Stomach (tissue), 9 donors: ENCODE results near the gene PCSK2. TPM values are rescaled to one million over a fixed set of nuclear protein-coding genes. Genes with fewer than 3 reads are reported as not detected.

ENCODE experiments used
- DNase-seq, 2 donors: peaks; one replicate each; pipeline versions ENCODE4 v3.0.0 to v3.0.0-alpha.2; 2013 to 2019
- H3K27ac ChIP-seq, 5 donors: fragments of 200-600 bp in 4 of 5; sonication (generic) in 4 of 5; one replicate each; pipeline ENCODE4 v1.5.1; 2013 to 2019; ENCODE audit warnings: mild to moderate bottlenecking in 1 of 5, moderate library complexity in 1 of 5
- H3K27me3 ChIP-seq, 3 donors: fragments of 200-600 bp; sonication (generic); one replicate each; pipeline ENCODE4 v1.5.1; 2017 to 2019; ENCODE audit warnings: mixed run types in 1 of 3
- H3K36me3 ChIP-seq, 4 donors: fragments of 200-600 bp; sonication (generic); 1 replicate in 3 of 4; 2 replicates in 1 of 4; pipeline ENCODE4 v1.5.1; 2016 to 2019
- H3K4me1 ChIP-seq, 4 donors: fragments of 200-600 bp; sonication (generic); one replicate each; pipeline ENCODE4 v1.5.1; 2016 to 2019
- H3K4me3 ChIP-seq, 4 donors: fragments of 200-600 bp; sonication (generic) in 3 of 4; one replicate each; pipeline ENCODE4 v1.5.1; 2016 to 2019; ENCODE audit warnings: mild to moderate bottlenecking in 1 of 4
- H3K9me3 ChIP-seq, 4 donors: fragments of 200-600 bp; sonication (generic); one replicate each; pipeline ENCODE4 v1.5.1; 2016 to 2019
- EP300 ChIP-seq: sonication (generic); formaldehyde crosslinking; IDR thresholded peaks from one replicate; pipeline ENCODE4 v1.6.1; 2017; ENCODE audit warnings: antibody characterized with exemption
- POLR2A ChIP-seq, 4 donors: fragments of 450-650 bp; IDR thresholded peaks; one replicate each; pipeline ENCODE4 v1.6.1; 2016; ENCODE audit warnings: antibody characterized with exemption in 4 of 4, control low read depth in 2 of 4, mild to moderate bottlenecking in 1 of 4, moderate library complexity in 1 of 4
- POLR2AphosphoS5 ChIP-seq, 3 donors: sonication (generic); formaldehyde crosslinking; IDR thresholded peaks; one replicate each; pipeline ENCODE4 v1.6.1; 2016; ENCODE audit warnings: antibody characterized with exemption in 3 of 3
- WGBS, 5 donors: extraction: QIAGEN DNeasy Blood & Tissue Kit in 3 of 5; methylation state at CpG; one replicate each; pipeline versions ENCODE4 v1.1.5 to v1.1.7; 2013 to 2018; 5-methylcytosine and 5-hydroxymethylcytosine counted together
- intact Hi-C: fragments of 100-400 bp; cut with DNase I; formaldehyde crosslinking; loops from one replicate; pipeline ENCODE4 v1.15.1; 2023; ENCODE audit warnings: low total_unique reads
- polyA plus RNA-seq, 3 donors: library from polyadenylated mRNA; stranded (reverse); fragments of 200-250 nt; gene quantifications; one replicate each; pipeline ENCODE4 v1.2.3, GENCODE V29; 2013
- total RNA-seq, 5 donors: library from RNA; depleted of rRNA; stranded (reverse); fragments of >200 nt; gene quantifications; one replicate each; pipeline versions ENCODE4 v1.1.0 to v1.2.3, GENCODE V29; 2014 to 2016
- TF ChIP-seq, protein P1 (sequence below), 7 experiments: fragments of 450-650 bp in 4 of 7; fragments of 200-600 bp in 3 of 7; sonication (generic) in 3 of 7; IDR thresholded peaks; one replicate each; pipeline ENCODE4 v1.5.1; 2016 to 2019; ENCODE audit warnings: antibody characterized with exemption in 7 of 7, control low read depth in 2 of 7, mild to moderate bottlenecking in 1 of 7
- donor health status: healthy with polysubstance abuse.
- donor health status: Bipolar disorder and iron deficiency.
- donor health status: healthy.

The PCSK2 gene
- total and polyA plus RNA-seq, 8 donors = 0.15 to 3.7 (median 1.2) TPM; not detected in 2

DNA sequence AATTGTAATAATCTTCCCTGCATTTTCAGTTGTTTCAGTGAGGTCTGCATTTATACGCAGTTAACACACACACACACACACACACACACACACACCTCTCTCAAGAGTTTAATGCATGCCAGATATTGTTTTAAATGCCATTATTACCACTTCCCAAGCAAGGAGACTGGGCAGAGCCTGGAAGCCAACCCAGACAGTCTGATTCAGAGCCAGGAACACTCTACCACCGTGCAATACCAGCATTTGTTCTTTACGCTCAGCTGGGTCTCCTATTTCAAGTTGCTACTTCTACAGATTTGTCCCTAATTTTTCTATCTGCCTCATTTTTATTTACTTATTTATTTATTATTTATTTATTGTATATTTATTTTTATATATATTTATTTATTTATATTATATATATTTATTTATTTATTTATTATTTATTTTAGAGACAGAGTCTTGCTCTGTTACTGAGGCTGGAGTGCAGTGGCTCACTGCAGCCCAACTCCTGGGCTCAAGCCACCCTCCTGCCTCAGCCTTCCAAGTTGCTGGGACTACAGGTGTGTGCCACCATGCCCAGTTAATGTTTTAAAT, 68.4 kb downstream of the PCSK2 start:
- no peaks in the 10 kb centered on the region for H3K36me3 ChIP-seq
- no peak for TF ChIP-seq POLR2AphosphoS5 (IDR thresholded peaks at IDR 0.05)
- TF ChIP-seq, protein P1, sequence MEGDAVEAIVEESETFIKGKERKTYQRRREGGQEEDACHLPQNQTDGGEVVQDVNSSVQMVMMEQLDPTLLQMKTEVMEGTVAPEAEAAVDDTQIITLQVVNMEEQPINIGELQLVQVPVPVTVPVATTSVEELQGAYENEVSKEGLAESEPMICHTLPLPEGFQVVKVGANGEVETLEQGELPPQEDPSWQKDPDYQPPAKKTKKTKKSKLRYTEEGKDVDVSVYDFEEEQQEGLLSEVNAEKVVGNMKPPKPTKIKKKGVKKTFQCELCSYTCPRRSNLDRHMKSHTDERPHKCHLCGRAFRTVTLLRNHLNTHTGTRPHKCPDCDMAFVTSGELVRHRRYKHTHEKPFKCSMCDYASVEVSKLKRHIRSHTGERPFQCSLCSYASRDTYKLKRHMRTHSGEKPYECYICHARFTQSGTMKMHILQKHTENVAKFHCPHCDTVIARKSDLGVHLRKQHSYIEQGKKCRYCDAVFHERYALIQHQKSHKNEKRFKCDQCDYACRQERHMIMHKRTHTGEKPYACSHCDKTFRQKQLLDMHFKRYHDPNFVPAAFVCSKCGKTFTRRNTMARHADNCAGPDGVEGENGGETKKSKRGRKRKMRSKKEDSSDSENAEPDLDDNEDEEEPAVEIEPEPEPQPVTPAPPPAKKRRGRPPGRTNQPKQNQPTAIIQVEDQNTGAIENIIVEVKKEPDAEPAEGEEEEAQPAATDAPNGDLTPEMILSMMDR (IDR thresholded peaks at IDR 0.05) = no peak
- TF ChIP-seq POLR2A (IDR thresholded peaks at IDR 0.05) = no peak
- TF ChIP-seq EP300 = no peak
- no peak overlapping the region for H3K4me3 ChIP-seq
- DNase-seq = no peak
- 64 to 92% (median 80%) methylated on average over 3 of the region's 3 CpGs for WGBS, 5 donors
- intact Hi-C loops = no loop called here
- no peaks in the 10 kb centered on the region for H3K27me3 ChIP-seq
- H3K9me3 ChIP-seq = no peaks in the 10 kb centered on the region
- peaks cover 0 to 10% (median 3%) of the 10 kb centered on the region in 4 donors for H3K4me1 ChIP-seq
- no peak overlapping the region for H3K27ac ChIP-seq

DNA sequence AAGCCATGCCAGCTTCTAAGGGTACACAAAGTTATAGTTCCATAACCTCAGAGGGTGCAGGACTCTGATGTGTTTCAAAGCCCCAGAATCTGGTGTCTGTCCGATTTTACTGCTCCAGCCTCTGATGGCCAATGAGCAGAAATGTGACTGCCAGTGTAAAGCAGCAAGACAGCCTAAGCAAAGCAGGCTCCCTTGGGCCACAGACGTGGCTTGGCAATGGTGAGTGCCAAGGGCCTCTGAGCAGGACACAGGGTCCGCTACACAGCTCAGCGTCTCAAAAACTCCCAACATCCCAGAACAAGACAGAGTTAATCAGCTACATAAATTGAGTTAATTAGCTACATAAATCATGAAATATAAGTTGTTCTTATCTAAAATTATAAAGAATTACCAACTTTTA, 69.2 kb downstream of the PCSK2 start:
- no peaks in the 10 kb centered on the region for H3K36me3 ChIP-seq
- intact Hi-C loops = no loop called here
- peaks cover 0 to 10% (median 3%) of the 10 kb centered on the region in 4 donors for H3K4me1 ChIP-seq
- no peaks in the 10 kb centered on the region for H3K9me3 ChIP-seq
- WGBS, 5 donors = 58 to 79% (median 76%) methylated on average over 4 of the region's 4 CpGs
- DNase-seq = no peak
- H3K27ac ChIP-seq = no peak overlapping the region
- H3K27me3 ChIP-seq = no peaks in the 10 kb centered on the region
- no peak for TF ChIP-seq EP300
- no peak for TF ChIP-seq POLR2A (IDR thresholded peaks at IDR 0.05)
- TF ChIP-seq, protein P1 (IDR thresholded peaks at IDR 0.05) = no peak
- no peak for TF ChIP-seq POLR2AphosphoS5 (IDR thresholded peaks at IDR 0.05)
- no peak overlapping the region for H3K4me3 ChIP-seq

DNA sequence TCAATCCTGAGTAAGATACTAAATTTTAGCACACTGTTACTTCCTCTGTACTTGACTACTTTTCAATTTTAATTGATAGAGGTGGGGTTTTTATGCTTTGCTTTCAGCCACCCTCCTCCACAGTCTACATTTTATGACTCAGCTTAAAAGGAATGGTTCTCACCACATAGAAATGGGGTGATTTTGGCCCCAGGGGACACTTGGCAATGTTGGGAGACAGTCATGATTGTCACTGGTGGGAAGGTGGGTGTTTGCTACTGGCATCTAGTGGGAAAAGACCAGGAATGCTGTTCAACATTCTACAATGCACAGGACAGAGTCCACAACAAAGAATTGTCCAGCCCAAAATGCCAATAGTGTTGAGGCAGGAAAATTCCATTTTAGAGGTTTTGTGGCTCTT, 71.3 kb downstream of the PCSK2 start:
- no peak for TF ChIP-seq POLR2AphosphoS5 (IDR thresholded peaks at IDR 0.05)
- TF ChIP-seq EP300 = no peak
- TF ChIP-seq, protein P1 (IDR thresholded peaks at IDR 0.05) = no peak
- no peak for TF ChIP-seq POLR2A (IDR thresholded peaks at IDR 0.05)
- intact Hi-C loops = no loop called here
- H3K4me1 ChIP-seq = peaks cover 0 to 10% (median 3%) of the 10 kb centered on the region in 4 donors

DNA sequence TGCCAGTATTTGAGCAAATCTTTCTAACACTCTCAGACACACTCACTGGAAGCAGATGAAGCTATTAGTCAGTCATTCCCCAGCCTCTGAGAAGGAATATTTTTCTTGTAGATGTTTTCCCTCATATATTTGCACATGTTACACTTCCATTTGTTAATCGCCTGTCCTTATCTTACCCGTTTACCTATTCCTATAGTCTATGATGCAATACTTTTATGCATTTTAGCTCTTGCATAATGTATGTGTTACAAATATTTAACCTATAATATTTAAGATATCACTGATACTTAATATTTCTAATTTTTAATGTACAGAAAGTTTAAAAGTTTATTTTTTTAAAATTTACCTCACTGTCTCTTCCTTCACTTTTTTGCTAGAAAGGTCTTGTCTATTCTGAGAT, 71.9 kb downstream of the PCSK2 start:
- no peak for DNase-seq
- 44 to 62% (median 52%) methylated on average over 2 of the region's 2 CpGs for WGBS, 5 donors
- Histone ChIP-seq H3K36me3 (no peaks in the 10 kb centered on the region), H3K9me3 (no peaks in the 10 kb centered on the region), H3K27ac (no peak overlapping the region), H3K4me3 (no peak overlapping the region), H3K4me1 (peaks cover 0 to 10% (median 3%) of the 10 kb centered on the region in 4 donors), H3K27me3 (no peaks in the 10 kb centered on the region)
- no peak for TF ChIP-seq EP300
- TF ChIP-seq POLR2A (IDR thresholded peaks at IDR 0.05) = no peak
- no peak for TF ChIP-seq POLR2AphosphoS5 (IDR thresholded peaks at IDR 0.05)
- TF ChIP-seq, protein P1 (IDR thresholded peaks at IDR 0.05) = no peak
- intact Hi-C loops = no loop called here

More for the DNA sequence above, 71.3 kb downstream of the PCSK2 start:
- no peaks in the 10 kb centered on the region for H3K36me3 ChIP-seq
- DNase-seq = no peak
- H3K27me3 ChIP-seq = no peaks in the 10 kb centered on the region
- H3K27ac ChIP-seq = no peak overlapping the region
- H3K9me3 ChIP-seq = no peaks in the 10 kb centered on the region
- H3K4me3 ChIP-seq = no peak overlapping the region
